Transverse colon (tissue), 4 donors: ENCODE measurements around the gene KCNN1. TPM values are rescaled to one million over a fixed set of nuclear protein-coding genes. Genes with fewer than 3 reads are reported as not detected.

Source experiments
- DNase-seq: peaks from one replicate; pipeline ENCODE4 v3.0.0-alpha.2; 2019
- H3K27ac ChIP-seq, 4 donors: fragments of 200-600 bp; sonication (generic); 2 replicates each; pipeline ENCODE4 v1.5.1; 2016 to 2018; ENCODE audit warnings: inconsistent platforms in 4 of 4
- H3K27me3 ChIP-seq: fragments of 200-600 bp; sonication (generic); 2 replicates; pipeline ENCODE4 v1.5.1; 2017; ENCODE audit warnings: inconsistent platforms
- H3K36me3 ChIP-seq, 4 donors: fragments of 200-600 bp; sonication (generic); 2 replicates each; pipeline ENCODE4 v1.5.1; 2017 to 2019; ENCODE audit warnings: inconsistent platforms in 4 of 4
- H3K4me1 ChIP-seq, 4 donors: fragments of 200-600 bp; sonication (generic); 2 replicates each; pipeline ENCODE4 v1.5.1; 2017 to 2020; ENCODE audit warnings: inconsistent platforms in 4 of 4
- H3K4me3 ChIP-seq, 4 donors: fragments of 200-600 bp; sonication (generic); 1 replicate in 1 of 4; 2 replicates in 3 of 4; pipeline versions ENCODE4 v1.5.1 to v1.6.1; 2017 to 2019; ENCODE audit warnings: inconsistent platforms in 4 of 4
- H3K9me3 ChIP-seq, 2 donors: fragments of 200-600 bp; sonication (generic); 2 replicates each; pipeline ENCODE4 v1.5.1; 2017 to 2019; ENCODE audit warnings: inconsistent platforms in 2 of 2
- EP300 ChIP-seq: sonication (generic); formaldehyde crosslinking; IDR thresholded peaks from one replicate; pipeline ENCODE4 v1.6.1; 2017; ENCODE audit warnings: antibody characterized with exemption, low read depth
- POLR2A ChIP-seq: fragments of 450-650 bp; IDR thresholded peaks from one replicate; pipeline ENCODE4 v1.6.1; 2016; ENCODE audit warnings: antibody characterized with exemption, mild to moderate bottlenecking, moderate library complexity
- POLR2AphosphoS5 ChIP-seq, 3 donors: sonication (generic); formaldehyde crosslinking; IDR thresholded peaks; one replicate each; pipeline ENCODE4 v1.6.1; 2016; ENCODE audit warnings: antibody characterized with exemption in 3 of 3
- WGBS, 2 donors: methylation state at CpG; one replicate each; pipeline ENCODE4 v1.1.5; 2018; ENCODE audit warnings: low coverage in 1 of 2; 5-methylcytosine and 5-hydroxymethylcytosine counted together
- in situ Hi-C, 4 donors: fragments of 200-750 bp; cut with MboI; loops; one replicate each; pipeline versions ENCODE4 v1.15.0 to v1.15.1; 2017; ENCODE audit warnings: low sequenced_read_pairs in 3 of 4, low pct_ligation_motif_present in 1 of 4, low pct_unique_long_range_greater_than_20kb in 1 of 4
- intact Hi-C: fragments of 100-400 bp; cut with DNase I; formaldehyde crosslinking; loops from one replicate; pipeline ENCODE4 v1.15.1; 2023; ENCODE audit warnings: low total_unique reads
- total RNA-seq, 4 donors: library from RNA; depleted of rRNA; stranded (reverse); fragments of >200 nt; gene quantifications; one replicate each; pipeline ENCODE4 v1.1.0, GENCODE V29; 2016
- TF ChIP-seq, protein P1 (sequence below), 5 experiments: fragments of 200-600 bp in 3 of 5; fragments of 450-650 bp in 2 of 5; sonication (generic) in 3 of 5; IDR thresholded peaks; 1 replicate in 2 of 5; 2 replicates in 3 of 5; pipeline ENCODE4 v1.5.1; 2016 to 2017; ENCODE audit warnings: antibody characterized with exemption in 5 of 5, inconsistent platforms in 3 of 5, mild to moderate bottlenecking in 2 of 5, moderate library complexity in 1 of 5

KCNN1 gene
- total RNA-seq, 4 donors from 2014 or later = 1.6 TPM; not detected in 3

DNA sequence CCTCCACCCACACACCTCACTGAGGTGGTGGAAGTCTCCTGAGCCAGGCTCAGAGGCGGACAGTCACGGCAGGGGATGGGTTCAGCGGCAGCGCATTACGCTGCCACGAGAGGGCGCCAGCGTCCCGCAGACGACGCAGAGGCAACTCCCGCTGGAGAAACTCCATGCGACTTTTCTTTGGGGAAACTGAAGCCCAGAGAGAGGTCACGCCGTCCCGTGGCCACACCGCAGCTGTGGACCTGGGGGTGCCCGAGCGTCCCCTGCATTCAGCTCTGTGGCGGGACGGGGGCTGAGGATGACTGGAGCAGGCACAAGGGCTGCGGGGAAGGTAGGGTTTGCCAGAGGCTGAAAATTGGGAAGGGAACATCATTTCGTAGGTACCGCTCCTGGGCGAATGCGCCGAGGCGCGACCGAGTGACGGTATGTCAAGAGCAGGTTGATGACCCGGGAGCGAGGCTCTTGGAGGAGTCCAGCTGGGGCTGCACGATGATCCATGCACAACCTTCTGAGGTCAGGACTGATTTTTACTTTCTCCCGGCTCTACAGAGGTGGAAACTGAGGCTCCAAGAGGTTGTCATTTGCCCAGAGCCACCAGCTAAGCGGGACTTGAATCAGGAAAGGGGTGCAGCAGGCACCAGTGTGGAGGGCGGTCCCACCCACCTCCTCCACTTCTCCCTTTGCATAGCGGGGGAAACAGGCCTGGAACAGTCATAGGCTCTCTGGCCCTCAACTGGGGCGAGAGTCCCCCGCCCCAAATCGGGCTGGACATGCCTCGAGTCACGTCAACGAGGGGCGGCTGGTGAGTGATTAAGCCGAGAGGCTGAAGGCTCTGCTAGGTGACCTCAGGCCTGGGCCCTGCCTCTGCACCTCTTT, 40.4 kb downstream of the KCNN1 start:
- no peak for TF ChIP-seq EP300
- peak; percentile 31 to 55 (median 50) for TF ChIP-seq POLR2AphosphoS5 (IDR thresholded peaks at IDR 0.05)
- peak; percentile 11 for TF ChIP-seq POLR2A
- TF ChIP-seq, protein P1, sequence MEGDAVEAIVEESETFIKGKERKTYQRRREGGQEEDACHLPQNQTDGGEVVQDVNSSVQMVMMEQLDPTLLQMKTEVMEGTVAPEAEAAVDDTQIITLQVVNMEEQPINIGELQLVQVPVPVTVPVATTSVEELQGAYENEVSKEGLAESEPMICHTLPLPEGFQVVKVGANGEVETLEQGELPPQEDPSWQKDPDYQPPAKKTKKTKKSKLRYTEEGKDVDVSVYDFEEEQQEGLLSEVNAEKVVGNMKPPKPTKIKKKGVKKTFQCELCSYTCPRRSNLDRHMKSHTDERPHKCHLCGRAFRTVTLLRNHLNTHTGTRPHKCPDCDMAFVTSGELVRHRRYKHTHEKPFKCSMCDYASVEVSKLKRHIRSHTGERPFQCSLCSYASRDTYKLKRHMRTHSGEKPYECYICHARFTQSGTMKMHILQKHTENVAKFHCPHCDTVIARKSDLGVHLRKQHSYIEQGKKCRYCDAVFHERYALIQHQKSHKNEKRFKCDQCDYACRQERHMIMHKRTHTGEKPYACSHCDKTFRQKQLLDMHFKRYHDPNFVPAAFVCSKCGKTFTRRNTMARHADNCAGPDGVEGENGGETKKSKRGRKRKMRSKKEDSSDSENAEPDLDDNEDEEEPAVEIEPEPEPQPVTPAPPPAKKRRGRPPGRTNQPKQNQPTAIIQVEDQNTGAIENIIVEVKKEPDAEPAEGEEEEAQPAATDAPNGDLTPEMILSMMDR (IDR thresholded peaks at IDR 0.05) = peak; percentile 95 to 99 (median 98)
- H3K27ac ChIP-seq = peak overlapping the region; percentile 80 to 89 (median 86)
- in situ Hi-C loops = loop anchor here in 2 of 4 donors (5.0 to 10.0 kb wide), 2 partner anchors 48 to 50 kb away; no protein-coding TSS in a partner anchor
- WGBS, 2 donors = 5% methylated on average over 41 of the region's 46 CpGs; no CpG with 5 or more reads in 1 of the 2 donors
- no peaks in the 10 kb centered on the region for H3K27me3 ChIP-seq
- peaks cover 0 to 26% (median 18%) of the 10 kb centered on the region in 4 donors for H3K4me1 ChIP-seq
- no peaks in the 10 kb centered on the region for H3K9me3 ChIP-seq
- H3K4me3 ChIP-seq = peak overlapping the region; percentile 3 to 52 (median 40)
- DNase-seq = peak; percentile 88
- H3K36me3 ChIP-seq = peaks cover 0 to 26% (median 11%) of the 10 kb centered on the region in 4 donors
- intact Hi-C loops = loop anchor here (2.0 kb wide), 1 partner anchor 52 kb away; no protein-coding TSS in a partner anchor

DNA sequence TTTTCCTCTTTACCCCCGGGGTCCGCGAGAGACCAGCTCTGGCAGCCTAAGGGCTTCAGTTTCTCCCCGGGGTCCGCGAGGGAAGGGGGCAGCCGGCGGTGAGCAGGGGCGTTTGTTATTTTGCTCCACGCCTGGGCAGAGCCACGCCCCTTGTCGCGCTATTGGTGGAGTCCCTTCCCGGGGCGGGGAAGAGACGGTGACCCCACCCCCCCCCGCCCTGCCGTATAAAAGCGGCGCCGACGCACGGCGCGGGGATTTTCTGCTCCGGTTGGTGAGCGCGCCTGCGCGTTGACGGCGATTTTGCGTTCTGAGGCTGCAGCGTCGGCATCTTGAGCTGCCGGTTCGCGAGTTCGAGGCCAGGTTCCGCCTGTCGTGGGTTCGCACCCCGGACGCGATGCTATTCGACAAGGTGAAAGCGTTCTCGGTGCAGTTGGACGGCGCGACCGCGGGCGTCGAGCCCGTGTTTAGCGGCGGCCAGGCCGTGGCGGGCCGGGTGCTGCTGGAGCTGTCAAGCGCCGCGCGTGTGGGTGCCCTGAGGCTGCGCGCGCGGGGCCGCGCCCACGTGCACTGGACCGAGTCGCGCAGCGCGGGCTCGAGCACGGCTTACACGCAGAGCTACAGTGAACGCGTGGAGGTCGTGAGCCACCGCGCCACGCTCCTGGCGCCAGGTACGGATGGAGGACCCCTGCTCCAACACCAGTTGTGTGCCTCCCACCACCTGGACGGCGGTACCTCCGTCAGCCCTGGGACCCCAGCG, 41.2 kb downstream of the KCNN1 start, which contains the start of gene ARRDC2:
TSS of gene ARRDC2 (plus strand) at position 254 of the 757 bp plus-strand sequence. CDS start at position 395, 141 bp downstream.
- in situ Hi-C loops (loop anchor here in 2 of 4 donors (5.0 to 10.0 kb wide), 2 partner anchors 47 to 49 kb away; no protein-coding TSS in a partner anchor), intact Hi-C loops (loop anchor here (2.0 kb wide), 1 partner anchor 51 kb away; no protein-coding TSS in a partner anchor)
- Histone ChIP-seq H3K27ac (peak within 1 kb of the TSS; percentile 80 to 89 (median 86)), H3K27me3 (no peaks in the 10 kb centered on the region), H3K9me3 (no peaks in the 10 kb centered on the region), H3K4me1 (peaks cover 0 to 23% (median 14%) of the 10 kb centered on the region in 4 donors), H3K36me3 (peaks cover 0 to 29% (median 14%) of the 10 kb centered on the region in 4 donors), H3K4me3 (peak within 1 kb of the TSS; percentile 32 to 52 (median 40))
- peak; percentile 91 for DNase-seq
- TF ChIP-seq, protein P1 (IDR thresholded peaks at IDR 0.05) = no peak
- TF ChIP-seq POLR2AphosphoS5 (IDR thresholded peaks at IDR 0.05) (peak; percentile 78 to 80 (median 80)), EP300 (no peak), POLR2A (peak; percentile 45)
- 35% methylated on average over 91 of the region's 92 CpGs; no CpG with 5 or more reads in 1 of the 2 donors for WGBS, 2 donors

DNA sequence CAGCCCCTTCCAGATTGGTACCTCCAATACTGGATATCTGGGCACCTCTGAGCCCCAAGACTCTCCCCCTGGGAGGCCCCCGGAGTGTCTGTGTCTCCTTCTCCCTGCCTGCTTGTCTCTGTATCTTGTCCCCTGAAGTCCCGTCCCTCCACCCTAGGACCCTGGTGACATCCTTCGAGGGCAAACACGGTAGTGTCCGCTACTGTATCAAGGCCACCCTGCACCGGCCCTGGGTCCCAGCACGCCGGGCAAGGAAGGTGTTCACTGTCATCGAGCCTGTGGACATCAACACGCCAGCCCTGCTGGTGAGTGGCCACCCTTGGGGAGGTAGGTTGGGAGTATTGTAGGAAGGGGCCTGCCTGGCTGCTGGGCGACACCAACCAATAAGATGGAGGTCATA, 41.9 kb downstream of the KCNN1 start:
- intact Hi-C loops = no loop called here
- Histone ChIP-seq H3K4me3 (peak overlapping the region in 3 of 4 donors; percentile 40 to 52 (median 41)), H3K27me3 (no peaks in the 10 kb centered on the region), H3K9me3 (no peaks in the 10 kb centered on the region), H3K4me1 (peaks cover 2 to 23% (median 18%) of the 10 kb centered on the region in 4 donors), H3K36me3 (peaks cover 0 to 37% (median 18%) of the 10 kb centered on the region in 4 donors), H3K27ac (peak overlapping the region; percentile 80 to 89 (median 86))
- in situ Hi-C loops = loop anchor here in 2 of 4 donors (5.0 to 10.0 kb wide), 2 partner anchors 46 to 48 kb away; no protein-coding TSS in a partner anchor
- 80 to 88% methylated on average over 1 to 11 of the region's 11 CpGs for WGBS, 2 donors
- TF ChIP-seq POLR2AphosphoS5 (IDR thresholded peaks at IDR 0.05) (no peak), POLR2A (no peak), EP300 (no peak)
- TF ChIP-seq, protein P1 (IDR thresholded peaks at IDR 0.05) = no peak
- DNase-seq = no peak
